Activated B cell treated with CpG ODN at 0.5 μM for 24 hours (primary cell): ENCODE results near the gene C2. TPM values are rescaled to one million over a fixed set of nuclear protein-coding genes. Genes with fewer than 3 reads are reported as not detected.

ENCODE experiments used
- ATAC-seq: fragments of 200-7000 bp; cut with Tn5 transposase; one replicate; pipeline ENCODE4 v1.10.0; 2021; ENCODE audit warnings: low read depth, mild to moderate bottlenecking, moderate library complexity
- CTCF ChIA-PET: fragments of 350-600 bp; sonication (Branson Sonifier 250); formaldehyde crosslinking; loops from one replicate; lab custom pipeline; 2021; ENCODE audit warnings: antibody characterized with exemption; lab: Charles Lee
- POLR2A ChIA-PET: fragments of 350-600 bp; sonication (Branson Sonifier 250); formaldehyde crosslinking; loops from one replicate; lab custom pipeline; 2021; ENCODE audit warnings: antibody characterized with exemption; lab: Charles Lee
- DNase-seq: peaks from one replicate; pipeline ENCODE4 v3.0.0; 2022
- H3K27ac Mint-ChIP-seq: one replicate; pipeline ENCODE4 v1.8.0; 2020; ENCODE audit warnings: mixed read lengths
- H3K27me3 Mint-ChIP-seq: one replicate; pipeline ENCODE4 v1.8.0; 2021; ENCODE audit warnings: mixed read lengths
- H3K36me3 Mint-ChIP-seq: one replicate; pipeline ENCODE4 v1.8.0; 2021; ENCODE audit warnings: low read depth, mixed read lengths
- H3K4me1 Mint-ChIP-seq: one replicate; pipeline ENCODE4 v1.8.0; 2021; ENCODE audit warnings: mixed read lengths
- H3K4me3 Mint-ChIP-seq: one replicate; pipeline ENCODE4 v1.8.0; 2020; ENCODE audit warnings: mild to moderate bottlenecking, mixed read lengths
- H3K9me3 Mint-ChIP-seq: one replicate; pipeline ENCODE4 v1.8.0; 2020; ENCODE audit warnings: mixed read lengths
- CTCF ChIP-seq: fragments of 200-600 bp; IDR thresholded peaks from one replicate; pipeline ENCODE4 v1.8.0; 2022; ENCODE audit warnings: antibody characterized with exemption, mild to moderate bottlenecking
- intact Hi-C: fragments of 100-400 bp; cut with micrococcal nuclease; formaldehyde crosslinking; loops from one replicate; pipeline ENCODE4 v1.15.1; 2024
- total RNA-seq: library from RNA; stranded (reverse); gene quantifications from 2 replicates; pipeline ENCODE4 v1.2.3, GENCODE V29; 2022

The C2 gene
- total RNA-seq, 1 donor from 2014 or later: 0.95 TPM

GRCh38 chr6:31965700-31966099 lies 38.2 kb downstream of the C2 start:
- peaks cover 98% of the 10 kb centered on the region for H3K36me3 Mint-ChIP-seq
- no peak overlapping the region for H3K4me3 Mint-ChIP-seq
- no peaks in the 10 kb centered on the region for H3K27me3 Mint-ChIP-seq
- ATAC-seq: no peak
- no peak for TF ChIP-seq CTCF
- intact Hi-C loops: no loop called here
- H3K9me3 Mint-ChIP-seq: no peaks in the 10 kb centered on the region
- H3K27ac Mint-ChIP-seq: no peak overlapping the region
- no peak for DNase-seq
- ChIA-PET CTCF (interaction anchor here (1.3 kb wide), 1 partner anchor 14 kb away, joined by 3 read pairs; no protein-coding TSS in a partner anchor), POLR2A (no interaction called here)
- peaks cover 13% of the 10 kb centered on the region for H3K4me1 Mint-ChIP-seq

- no peaks in the 10 kb centered on the region for H3K9me3 Mint-ChIP-seq
- H3K4me1 Mint-ChIP-seq: peaks cover 21% of the 10 kb centered on the region
- no peak for TF ChIP-seq CTCF
- H3K36me3 Mint-ChIP-seq: peaks cover 90% of the 10 kb centered on the region
- H3K27ac Mint-ChIP-seq: no peak overlapping the region
- ATAC-seq (no peak), DNase-seq (no peak)
- POLR2A ChIA-PET: interaction anchor here (0.6 kb wide), 1 partner anchor 360 kb away, joined by 3 read pairs; no protein-coding TSS in a partner anchor
- CTCF ChIA-PET: no interaction called here
- intact Hi-C loops: no loop called here
- H3K4me3 Mint-ChIP-seq: no peak overlapping the region
- H3K27me3 Mint-ChIP-seq: no peaks in the 10 kb centered on the region
Measured at GRCh38 chr6:31966506-31966905, 39.0 kb downstream of the C2 start.

- intact Hi-C loops: no loop called here
- H3K4me1 Mint-ChIP-seq: peaks cover 26% of the 10 kb centered on the region
- DNase-seq (no peak), ATAC-seq (no peak)
- no peaks in the 10 kb centered on the region for H3K27me3 Mint-ChIP-seq
- peaks cover 88% of the 10 kb centered on the region for H3K36me3 Mint-ChIP-seq
- no peak for TF ChIP-seq CTCF
- no peak overlapping the region for H3K4me3 Mint-ChIP-seq
- CTCF ChIA-PET: no interaction called here
- H3K9me3 Mint-ChIP-seq: no peaks in the 10 kb centered on the region
- POLR2A ChIA-PET: no interaction called here
- H3K27ac Mint-ChIP-seq: peak overlapping the region; percentile 53
Measured at GRCh38 chr6:31966997-31967925, 39.7 kb downstream of the C2 start.

- H3K36me3 Mint-ChIP-seq: peaks cover 84% of the 10 kb centered on the region
- CTCF ChIA-PET: no interaction called here
- H3K4me3 Mint-ChIP-seq: no peak overlapping the region
Measured at GRCh38 chr6:31967926-31968320, 40.4 kb downstream of the C2 start.

More at GRCh38 chr6:31967926-31968320, 40.4 kb downstream of the C2 start:
- no peaks in the 10 kb centered on the region for H3K27me3 Mint-ChIP-seq
- peak overlapping the region; percentile 53 for H3K27ac Mint-ChIP-seq
- peaks cover 31% of the 10 kb centered on the region for H3K4me1 Mint-ChIP-seq
- intact Hi-C loops: no loop called here
- no peak for DNase-seq
- ATAC-seq: no peak
- H3K9me3 Mint-ChIP-seq: no peaks in the 10 kb centered on the region
- no peak for TF ChIP-seq CTCF
- POLR2A ChIA-PET: interaction anchor here (5.2 kb wide), 1 partner anchor 10 kb away, joined by 113 read pairs; the partner anchor contains the start of genes NELFE and SKIC2
